GM21390 (cell line): ENCODE results near the gene DST.

ENCODE experiments used
- ATAC-seq: cut with Tn5 transposase; IDR thresholded peaks from one replicate; pipeline ENCODE4 v1.9.1; 2021; ENCODE audit not compliant: unreplicated experiment

DST gene

GRCh38 chr6:56539527-56540105 is 103.1 kb downstream of the DST start:
- ATAC-seq: no peak

- no peak for ATAC-seq
These were observed 103.8 kb downstream of the DST start for GRCh38 chr6:56538851-56539250.

GRCh38 chr6:56537223-56537770 is 105.4 kb downstream of the DST start:
- ATAC-seq: no peak

- ATAC-seq: no peak
These were observed 106.2 kb downstream of the DST start for GRCh38 chr6:56536536-56536935.

- ATAC-seq: no peak
These were observed 107.1 kb downstream of the DST start for GRCh38 chr6:56535626-56536025.

- ATAC-seq: no peak
These were observed 107.8 kb downstream of the DST start for GRCh38 chr6:56534680-56535419.

- ATAC-seq: no peak
These were observed 109.7 kb downstream of the DST start for GRCh38 chr6:56532766-56533551.

- no peak for ATAC-seq
These were observed 110.7 kb downstream of the DST start for GRCh38 chr6:56531839-56532595.

GRCh38 chr6:56529594-56530191 is 113.0 kb downstream of the DST start:
- no peak for ATAC-seq

- ATAC-seq: no peak
These were observed 114.3 kb downstream of the DST start for GRCh38 chr6:56528412-56528841.

GRCh38 chr6:56527934-56528333 is 114.8 kb downstream of the DST start:
- ATAC-seq: no peak

- no peak for ATAC-seq
These were observed 115.7 kb downstream of the DST start for GRCh38 chr6:56526860-56527544.

GRCh38 chr6:56525974-56526789 is 116.5 kb downstream of the DST start:
- no peak for ATAC-seq

GRCh38 chr6:56524891-56525703 is 117.6 kb downstream of the DST start:
- ATAC-seq: no peak

GRCh38 chr6:56522495-56523270 is 120.0 kb downstream of the DST start:
- ATAC-seq: no peak

- no peak for ATAC-seq
These were observed 120.7 kb downstream of the DST start for GRCh38 chr6:56521976-56522375.

- ATAC-seq: no peak
These were observed 121.2 kb downstream of the DST start for GRCh38 chr6:56521454-56521853.

GRCh38 chr6:56520218-56520617 is 122.5 kb downstream of the DST start:
- ATAC-seq: no peak
